ENCODE measurements around the gene MTHFR.
A peak's percentile ranks its signal among the peaks of the same experiment; 100 is the strongest.

Gene MTHFR

GRCh38 chr1:11782127-11782708 lies 23.5 kb downstream of the MTHFR start:
- DNase-seq (ENCODE audit: low spot score), result no peak

GRCh38 chr1:11781297-11781696 lies 24.5 kb downstream of the MTHFR start:
- no peak for DNase-seq (ENCODE audit: low spot score)

GRCh38 chr1:11780380-11781147 lies 25.2 kb downstream of the MTHFR start:
- no peak for DNase-seq (ENCODE audit: low spot score)

GRCh38 chr1:11779715-11780379 lies 25.9 kb downstream of the MTHFR start:
- no peak for DNase-seq (ENCODE audit: low spot score)

GRCh38 chr1:11778844-11779623 lies 26.7 kb downstream of the MTHFR start:
- DNase-seq (ENCODE audit: low spot score), result no peak

- no peak for DNase-seq (ENCODE audit: low spot score)
Measured at GRCh38 chr1:11778336-11778735, 27.4 kb downstream of the MTHFR start.

- no peak for DNase-seq (ENCODE audit: low spot score)
Measured at GRCh38 chr1:11777658-11778322, 28.0 kb downstream of the MTHFR start.

- DNase-seq (ENCODE audit: low spot score), result no peak
Measured at GRCh38 chr1:11774753-11775152, 31.0 kb downstream of the MTHFR start.

- DNase-seq (ENCODE audit: low spot score), result no peak
Measured at GRCh38 chr1:11772458-11772857, 33.3 kb downstream of the MTHFR start.

GRCh38 chr1:11771481-11772043 lies 34.2 kb downstream of the MTHFR start:
- no peak for DNase-seq (ENCODE audit: low spot score)

GRCh38 chr1:11770011-11770410 lies 35.8 kb downstream of the MTHFR start:
- DNase-seq (ENCODE audit: low spot score), result no peak

- DNase-seq (ENCODE audit: low spot score), result no peak
Measured at GRCh38 chr1:11769274-11769673, 36.5 kb downstream of the MTHFR start.

GRCh38 chr1:11768821-11769220 lies 36.9 kb downstream of the MTHFR start:
- DNase-seq (ENCODE audit: low spot score), result peak; percentile 29

- DNase-seq (ENCODE audit: low spot score), result peak; percentile 44
Measured at GRCh38 chr1:11767922-11768704, 37.7 kb downstream of the MTHFR start.

GRCh38 chr1:11766429-11766776 lies 39.4 kb downstream of the MTHFR start:
- no peak for DNase-seq (ENCODE audit: low spot score)

- DNase-seq (ENCODE audit: low spot score), result no peak
Measured at GRCh38 chr1:11765661-11766428, 39.9 kb downstream of the MTHFR start.

- no peak for DNase-seq (ENCODE audit: low spot score)
Measured at GRCh38 chr1:11764519-11764918, 41.2 kb downstream of the MTHFR start.

GRCh38 chr1:11764115-11764514 lies 41.6 kb downstream of the MTHFR start:
- DNase-seq (ENCODE audit: low spot score), result no peak

GRCh38 chr1:11761988-11762406 lies 43.8 kb downstream of the MTHFR start, which contains the start of gene C1orf167:
C1orf167 (plus strand) TSS chr1:11762193; CDS start chr1:11764401, 2,208 bp downstream.
- no peak for DNase-seq (ENCODE audit: low spot score)

- DNase-seq (ENCODE audit: low spot score), result no peak
Measured at GRCh38 chr1:11761285-11761684, 44.5 kb downstream of the MTHFR start.

Measured in AG08395 (cell line).